ENCODE results near the gene GRIN2A.

GRIN2A gene

DNA sequence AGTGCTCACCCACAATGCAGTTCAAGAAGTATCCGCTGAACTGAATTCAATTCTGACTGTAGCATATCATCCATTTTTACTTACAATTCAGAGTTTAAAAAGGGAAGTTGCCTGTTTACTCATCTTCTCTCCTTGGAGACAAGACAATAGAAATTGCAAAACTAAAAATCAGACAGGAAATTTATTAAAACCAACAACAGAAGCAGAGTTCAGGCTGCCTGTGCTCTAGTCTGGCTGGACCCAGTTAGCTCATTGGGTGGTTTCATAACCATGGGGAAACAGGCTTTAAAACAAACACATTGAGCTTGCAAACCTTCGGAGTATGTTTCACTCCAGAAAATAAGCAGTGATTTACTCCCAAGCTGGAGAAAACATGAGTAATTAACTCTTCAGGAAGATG, 321.4 kb downstream of the GRIN2A start:
- no peak for DNase-seq (ENCODE audit: low read depth in 3 of 3)

DNA sequence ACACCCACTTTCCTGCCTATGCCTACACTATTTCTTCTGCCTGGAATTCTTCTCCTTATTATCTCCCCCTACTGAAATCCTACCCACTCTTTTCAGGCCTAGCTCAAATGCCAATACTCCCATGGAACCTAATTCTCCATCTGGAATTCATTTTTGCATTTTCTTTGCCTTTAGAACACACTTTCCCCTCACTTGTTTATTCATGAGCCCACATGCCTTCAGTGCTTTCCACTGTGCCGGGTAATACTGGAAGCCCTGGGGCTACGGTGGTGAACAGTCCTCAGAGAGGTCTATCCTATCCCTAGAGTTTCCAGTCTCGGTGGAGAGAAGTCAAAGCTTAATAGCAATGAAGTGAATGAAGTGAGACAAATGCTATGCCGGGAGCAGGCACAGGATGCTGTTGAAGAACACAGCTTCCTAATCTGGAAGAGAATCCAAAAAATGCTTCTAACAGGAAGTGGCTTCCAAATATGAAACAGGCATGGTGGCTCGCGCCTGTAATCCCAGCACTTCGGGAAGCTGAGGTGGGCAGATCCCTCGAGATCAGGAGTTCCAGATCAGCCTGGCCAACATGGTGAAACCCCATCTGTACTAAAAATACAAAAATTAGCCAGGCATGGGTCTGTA, 322.4 kb downstream of the GRIN2A start:
- DNase-seq (ENCODE audit: low read depth in 3 of 3) = no peak

DNA sequence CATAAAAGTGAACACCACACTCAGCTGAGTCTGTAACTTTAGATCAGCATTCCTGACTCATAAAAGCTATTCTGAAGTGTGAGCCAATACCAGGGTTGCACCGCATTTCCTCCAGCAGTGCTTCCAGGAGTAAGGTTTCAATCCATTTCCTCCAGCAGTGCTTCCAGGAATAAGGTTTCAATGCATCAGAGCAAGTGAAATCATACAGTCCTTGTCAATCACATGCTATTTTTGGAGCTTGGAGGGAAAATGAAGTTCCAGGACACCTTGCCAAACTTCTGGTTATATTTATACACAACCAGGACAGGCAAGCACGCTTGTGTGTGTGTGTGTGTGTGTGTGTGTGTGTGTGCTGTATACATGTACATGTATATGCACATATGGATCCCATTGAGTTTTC, 327.6 kb downstream of the GRIN2A start:
- no peak for DNase-seq (ENCODE audit: low read depth in 3 of 3)

DNA sequence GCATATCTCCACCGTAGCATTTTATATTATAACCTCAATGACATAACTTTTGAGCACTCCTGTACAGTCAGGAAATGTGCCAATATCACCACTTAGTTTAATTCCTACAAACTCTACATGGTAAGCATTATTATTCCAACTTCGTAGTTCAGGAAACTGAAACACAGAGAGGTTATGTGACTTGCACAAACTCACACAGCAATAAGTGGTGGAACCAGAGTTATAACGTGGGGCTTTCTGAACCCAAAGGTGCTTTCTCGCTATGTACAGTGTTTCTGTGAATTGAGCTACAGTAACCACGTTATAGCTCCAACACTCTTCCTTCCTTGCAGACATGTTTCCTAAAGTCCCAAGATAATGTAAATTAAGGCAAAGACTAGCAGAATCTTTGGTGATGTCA, 330.2 kb downstream of the GRIN2A start:
- no peak for DNase-seq (ENCODE audit: low read depth in 3 of 3)

DNA sequence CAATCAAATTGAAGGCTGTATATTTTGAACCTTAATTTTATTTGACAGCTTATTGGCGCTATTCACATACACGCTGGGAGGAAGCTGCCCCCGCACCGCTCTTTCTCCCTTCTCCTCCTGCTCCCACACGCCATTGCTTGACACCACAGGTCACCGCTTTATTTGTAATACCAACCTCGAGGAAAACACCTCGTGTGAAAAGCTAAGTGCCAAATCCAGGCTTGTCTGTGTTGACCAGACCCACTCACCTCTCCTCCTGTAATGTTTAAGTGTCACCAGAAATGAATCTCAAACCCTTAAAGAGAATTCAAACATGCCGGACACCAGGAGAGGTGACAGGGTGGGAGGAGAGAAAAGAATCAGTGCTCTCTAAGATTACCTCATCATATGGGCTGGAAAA, 331.4 kb downstream of the GRIN2A start:
- DNase-seq (ENCODE audit: low read depth in 3 of 3) = no peak

DNA sequence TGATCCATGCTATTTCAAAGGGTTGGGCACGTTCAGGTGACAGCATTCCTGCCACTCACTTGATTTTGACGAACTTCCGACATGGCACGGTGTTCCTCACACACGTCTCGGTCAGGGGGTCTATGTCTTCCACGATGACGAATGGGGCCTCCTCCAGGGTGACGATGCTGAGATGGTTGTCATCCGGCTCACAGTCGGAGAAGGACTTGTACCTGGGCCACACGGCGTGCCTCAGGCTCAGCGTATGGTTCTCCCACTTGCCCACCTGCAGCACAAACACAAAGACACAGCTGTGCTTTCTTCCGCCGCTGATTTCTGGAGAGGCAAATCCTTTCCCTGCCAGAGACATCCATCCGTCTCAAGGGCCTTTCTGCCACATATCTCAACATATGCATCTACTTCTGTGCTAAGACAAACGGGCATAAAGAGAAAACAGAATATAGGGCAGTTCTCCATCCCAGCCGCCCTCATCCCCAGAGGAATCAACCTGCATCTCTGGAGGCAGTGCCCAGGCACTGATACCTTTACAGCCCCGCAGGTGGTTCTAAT, 332.5 kb downstream of the GRIN2A start:
- DNase-seq (ENCODE audit: low read depth in 3 of 3) = no peak

DNA sequence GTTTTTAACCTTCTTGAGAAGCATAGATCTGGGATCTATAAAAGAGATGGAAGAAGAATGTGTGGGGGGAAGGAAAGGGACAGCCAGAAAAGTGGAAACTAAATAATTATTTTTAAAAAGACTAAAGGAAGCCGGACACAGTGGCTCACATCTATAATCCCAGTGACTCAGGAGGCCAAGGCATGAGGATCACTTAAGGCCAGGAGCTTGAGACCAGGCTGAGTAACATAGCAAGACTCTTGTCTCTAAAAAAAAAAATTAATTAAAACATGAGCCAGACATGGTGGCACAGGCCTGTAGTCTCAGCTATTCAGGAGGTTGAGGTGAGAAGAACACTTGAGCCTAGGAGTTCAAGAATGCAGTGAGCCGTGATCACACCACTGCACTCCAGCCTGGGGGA, 335.1 kb downstream of the GRIN2A start:
- no peak for DNase-seq (ENCODE audit: low read depth in 3 of 3)

DNA sequence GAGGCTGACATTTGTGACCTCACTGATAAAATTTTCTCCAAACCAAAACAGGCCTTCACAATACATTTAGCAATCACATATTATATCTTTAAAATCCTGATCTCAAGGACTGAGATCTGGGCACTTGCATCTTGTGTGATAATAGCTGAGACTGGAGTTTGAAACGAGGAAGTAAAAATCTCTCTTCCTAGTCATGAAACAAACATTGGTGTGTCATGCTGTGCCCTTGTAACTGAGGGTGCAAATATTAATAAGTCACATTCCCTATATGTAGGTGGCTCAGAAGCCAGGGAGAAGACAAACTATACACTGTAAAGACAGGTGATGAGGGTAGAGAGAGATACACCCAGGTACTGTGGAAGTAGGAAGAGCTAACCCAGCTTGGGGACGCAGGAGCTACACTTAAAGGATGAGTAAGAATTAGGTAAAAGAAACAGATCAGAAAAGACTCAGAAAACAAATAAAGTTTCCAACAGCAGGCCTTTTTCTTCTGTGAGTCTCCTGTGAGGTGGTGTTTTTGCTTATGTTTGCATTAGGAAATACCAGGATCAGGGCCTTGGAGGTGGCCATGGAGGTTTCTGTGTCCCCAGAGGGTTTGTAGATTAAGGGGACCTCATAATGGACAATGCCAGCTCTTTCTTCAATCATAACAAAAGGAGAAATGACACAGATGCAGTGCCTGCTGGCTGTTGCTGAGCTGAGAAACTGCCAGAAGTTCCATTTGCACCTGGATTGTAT, 335.7 kb downstream of the GRIN2A start:
- DNase-seq (ENCODE audit: low read depth in 3 of 3) = no peak

DNA sequence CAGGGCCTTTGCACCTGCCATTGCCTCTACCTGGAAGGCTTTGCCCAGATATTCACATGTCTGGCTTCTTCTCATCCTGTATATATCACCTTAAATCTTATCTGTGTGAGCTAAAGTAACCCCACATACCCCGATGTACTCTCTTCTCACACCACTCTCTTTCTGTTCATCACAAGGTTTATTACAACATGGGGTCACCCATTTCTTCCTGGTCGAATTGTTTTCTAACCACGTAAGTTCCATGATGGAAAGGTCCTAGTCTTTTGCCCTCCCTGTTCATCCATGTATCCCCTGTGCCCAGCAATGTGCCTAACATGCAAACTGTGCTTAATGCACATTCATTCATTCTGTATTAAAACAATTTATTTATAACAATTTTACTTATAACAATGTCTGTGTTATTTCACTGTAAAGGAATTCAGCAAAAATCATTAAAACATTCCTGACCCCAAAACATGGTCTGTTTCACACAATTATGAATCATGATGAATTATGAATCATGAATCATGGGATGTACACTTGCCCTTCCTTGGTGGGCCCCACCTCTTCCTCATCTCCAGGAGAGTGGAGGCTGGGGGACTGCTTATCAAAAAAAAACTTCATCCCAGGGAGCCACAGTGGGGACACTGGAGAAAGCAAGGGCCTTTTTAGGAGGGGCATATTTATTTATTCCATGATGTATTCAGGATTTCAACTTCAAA, 336.4 kb downstream of the GRIN2A start:
- DNase-seq (ENCODE audit: low read depth in 3 of 3) = no peak

DNA sequence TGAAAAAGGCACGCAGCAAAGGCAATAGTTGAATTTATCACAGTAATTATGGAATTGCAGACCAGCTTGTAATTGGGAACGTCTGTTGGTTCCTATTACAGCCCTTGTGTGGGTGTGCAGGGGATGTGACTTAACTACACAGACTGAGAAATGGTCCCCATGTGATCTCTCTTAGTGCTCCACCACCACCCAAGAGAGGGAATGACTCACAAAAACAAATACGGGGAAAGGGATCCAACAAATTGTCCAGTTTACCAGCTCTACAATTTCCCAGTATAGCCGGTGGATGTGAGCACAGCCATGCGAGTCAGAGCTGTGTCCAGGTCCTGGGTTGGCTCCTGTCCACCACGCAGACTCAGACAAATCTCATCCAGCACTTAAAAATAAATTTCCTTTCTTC, 337.9 kb downstream of the GRIN2A start:
- DNase-seq (ENCODE audit: low read depth in 3 of 3) = no peak

DNA sequence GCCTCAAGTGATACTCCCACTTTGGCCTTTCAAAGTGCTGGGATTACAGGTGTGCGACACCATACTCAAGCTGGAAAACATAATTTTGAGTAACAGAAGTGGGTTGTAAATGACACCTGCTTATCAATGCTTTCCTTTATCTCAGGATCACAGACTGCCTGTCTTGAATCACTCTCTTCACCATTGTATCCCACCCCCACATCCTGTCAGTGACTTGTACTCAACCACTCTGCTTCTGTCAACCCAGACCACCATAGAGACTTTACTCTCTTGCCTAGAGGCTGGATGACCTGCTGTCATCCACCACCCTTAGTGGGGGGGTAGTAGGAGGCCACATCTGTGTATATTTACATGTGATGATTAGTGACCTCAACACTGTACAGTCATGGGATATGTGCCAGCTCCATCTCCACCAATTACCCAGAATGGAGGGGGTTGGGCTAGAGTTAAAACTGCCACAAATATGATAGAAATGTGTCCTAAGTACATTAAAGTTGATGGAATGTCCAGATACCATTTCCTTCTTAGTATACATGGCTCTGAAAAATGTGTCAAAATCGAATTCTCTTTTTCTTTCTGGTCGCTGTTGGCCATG, 338.7 kb downstream of the GRIN2A start:
- DNase-seq (ENCODE audit: low read depth in 3 of 3) = no peak

DNA sequence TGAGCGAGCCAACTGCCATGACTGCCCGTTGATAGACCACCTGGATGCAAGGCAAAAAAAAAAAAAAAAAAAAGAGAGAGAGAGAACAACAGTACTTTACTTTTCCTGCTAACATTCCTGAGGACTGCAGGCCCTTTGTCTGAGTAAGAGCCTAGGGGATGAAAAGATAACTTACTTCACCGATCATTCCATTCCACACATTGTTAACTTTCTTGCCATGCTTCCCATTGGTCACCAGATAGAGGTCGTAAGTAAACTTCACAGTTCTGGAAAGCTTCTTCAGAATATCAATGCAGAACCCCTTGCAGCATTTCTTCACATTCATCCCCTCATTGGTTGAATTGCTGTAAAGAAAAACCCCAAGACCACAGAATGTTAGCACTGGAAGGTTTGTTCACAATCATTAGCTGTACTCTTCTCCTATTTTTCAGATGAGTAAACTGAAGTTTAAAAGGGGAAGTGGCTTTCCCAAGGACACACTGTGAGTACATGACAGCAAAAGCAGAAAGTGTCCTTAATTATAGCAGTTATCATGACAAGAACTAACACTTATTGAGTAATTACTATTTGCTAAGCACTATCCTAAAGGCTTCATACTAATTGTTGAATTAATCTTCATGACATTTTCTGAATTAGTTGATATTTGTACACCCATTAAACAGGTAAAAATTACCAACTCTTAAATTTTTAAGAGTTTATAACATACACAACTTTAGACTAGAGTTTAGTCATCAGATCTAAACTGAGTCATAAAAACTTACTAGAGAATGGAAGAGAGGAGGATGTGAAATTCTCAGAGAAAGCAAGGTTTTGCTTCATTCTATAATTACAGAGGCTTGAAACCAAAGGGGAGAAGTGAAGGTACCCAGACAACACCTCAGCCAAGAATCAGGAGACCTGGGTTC, 341.2 kb downstream of the GRIN2A start:
- DNase-seq (ENCODE audit: low read depth in 3 of 3) = no peak

DNA sequence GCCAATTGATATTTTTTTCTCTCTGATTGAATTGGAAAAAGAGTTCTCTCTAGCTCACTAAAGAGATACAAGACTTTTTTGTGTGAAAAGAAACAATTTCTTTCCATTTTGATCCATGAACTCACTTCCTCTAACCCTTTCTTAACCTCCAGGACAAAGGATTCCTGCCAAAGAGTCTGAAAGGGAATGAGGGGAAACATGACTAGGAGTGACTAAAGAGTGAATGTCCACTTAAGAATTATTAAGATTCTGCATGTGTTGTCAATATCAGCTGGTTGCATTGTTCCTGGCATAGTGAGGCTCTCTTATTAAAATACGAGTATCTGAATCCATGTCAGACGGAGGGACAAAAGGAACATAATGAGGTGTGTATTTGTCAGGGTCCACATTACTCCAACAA, 344.7 kb downstream of the GRIN2A start:
- no peak for DNase-seq (ENCODE audit: low read depth in 3 of 3)

DNA sequence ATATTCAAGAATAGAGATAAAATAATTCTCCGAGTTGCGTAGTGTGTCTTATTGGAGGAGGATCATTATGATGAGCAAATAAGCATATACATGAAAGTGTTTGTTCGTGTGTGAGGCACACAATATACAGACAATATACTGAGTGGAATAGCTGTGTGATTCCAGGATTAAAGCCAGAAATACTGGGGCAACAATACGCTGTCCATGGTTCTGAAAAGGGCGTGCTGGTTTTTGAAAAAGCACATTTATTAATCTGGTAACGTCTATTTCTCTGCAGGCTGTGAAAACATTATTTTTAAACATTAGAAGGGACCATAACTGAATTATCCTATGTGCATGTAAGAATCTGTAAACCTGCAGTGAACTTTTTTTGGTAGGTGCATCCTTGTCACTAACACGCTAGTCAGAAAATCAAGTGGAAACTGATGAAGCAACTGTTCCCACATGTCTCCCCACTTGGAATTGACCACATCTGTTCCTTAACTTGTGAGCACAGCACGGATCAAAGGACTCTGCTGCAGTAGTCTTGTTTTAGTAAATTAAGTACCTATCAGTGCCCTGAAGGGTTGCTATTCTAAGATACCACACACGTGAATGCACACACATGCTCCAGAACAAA, 346.0 kb downstream of the GRIN2A start:
- DNase-seq (ENCODE audit: low read depth in 3 of 3) = no peak

DNA sequence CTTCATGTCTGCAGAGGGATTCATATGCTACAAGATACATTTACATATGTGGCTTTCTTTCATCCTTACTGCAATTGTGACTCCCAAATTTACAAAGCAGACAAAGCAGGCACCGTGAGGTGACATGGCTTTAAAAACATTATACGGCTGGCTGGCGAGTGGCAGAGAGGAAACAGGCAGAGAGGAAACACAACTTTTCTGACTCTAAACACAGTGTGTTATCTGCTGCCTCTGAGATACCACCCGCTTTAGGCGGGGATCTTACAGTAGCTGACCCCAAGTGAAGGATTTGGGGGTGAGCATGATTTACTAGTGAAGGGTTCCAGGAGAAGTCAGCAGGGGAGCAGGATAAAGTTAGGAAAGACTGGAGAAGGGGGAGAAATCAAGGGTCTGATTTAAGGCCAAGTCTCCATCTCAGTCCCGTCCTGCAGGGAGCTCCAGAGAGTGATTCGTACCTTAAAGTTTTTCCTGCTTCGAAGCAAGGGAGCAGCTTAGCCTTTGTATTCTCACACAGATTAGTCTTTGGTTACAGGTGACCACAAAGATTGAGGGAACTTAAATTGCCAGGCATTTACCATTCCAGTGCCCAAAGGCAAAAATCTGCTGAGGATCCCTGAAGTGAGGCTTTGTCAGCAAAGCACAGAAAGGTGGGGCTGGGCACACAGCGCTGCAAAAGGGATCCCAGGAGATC, 355.0 kb downstream of the GRIN2A start:
- no peak for DNase-seq (ENCODE audit: low read depth in 3 of 3)

DNA sequence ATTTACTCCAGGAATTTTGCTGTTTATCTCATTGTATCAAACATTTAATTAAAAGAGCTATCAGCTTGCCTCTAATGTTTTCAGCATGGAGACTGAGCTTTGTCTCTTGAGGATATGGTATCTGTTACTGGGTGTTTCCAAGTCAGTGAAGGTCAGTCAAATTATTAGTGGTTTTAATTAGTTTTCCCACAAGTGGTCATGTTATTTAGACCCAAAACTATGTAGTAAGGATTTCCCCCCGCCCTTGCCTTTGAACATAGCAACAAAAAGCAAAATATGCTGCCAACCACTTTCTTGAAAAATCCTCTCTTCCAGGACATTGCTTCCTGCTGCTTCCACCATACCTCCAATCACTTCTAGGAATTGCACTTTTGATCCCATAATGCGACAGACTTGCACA, 355.6 kb downstream of the GRIN2A start:
- no peak for DNase-seq (ENCODE audit: low read depth in 3 of 3)

DNA sequence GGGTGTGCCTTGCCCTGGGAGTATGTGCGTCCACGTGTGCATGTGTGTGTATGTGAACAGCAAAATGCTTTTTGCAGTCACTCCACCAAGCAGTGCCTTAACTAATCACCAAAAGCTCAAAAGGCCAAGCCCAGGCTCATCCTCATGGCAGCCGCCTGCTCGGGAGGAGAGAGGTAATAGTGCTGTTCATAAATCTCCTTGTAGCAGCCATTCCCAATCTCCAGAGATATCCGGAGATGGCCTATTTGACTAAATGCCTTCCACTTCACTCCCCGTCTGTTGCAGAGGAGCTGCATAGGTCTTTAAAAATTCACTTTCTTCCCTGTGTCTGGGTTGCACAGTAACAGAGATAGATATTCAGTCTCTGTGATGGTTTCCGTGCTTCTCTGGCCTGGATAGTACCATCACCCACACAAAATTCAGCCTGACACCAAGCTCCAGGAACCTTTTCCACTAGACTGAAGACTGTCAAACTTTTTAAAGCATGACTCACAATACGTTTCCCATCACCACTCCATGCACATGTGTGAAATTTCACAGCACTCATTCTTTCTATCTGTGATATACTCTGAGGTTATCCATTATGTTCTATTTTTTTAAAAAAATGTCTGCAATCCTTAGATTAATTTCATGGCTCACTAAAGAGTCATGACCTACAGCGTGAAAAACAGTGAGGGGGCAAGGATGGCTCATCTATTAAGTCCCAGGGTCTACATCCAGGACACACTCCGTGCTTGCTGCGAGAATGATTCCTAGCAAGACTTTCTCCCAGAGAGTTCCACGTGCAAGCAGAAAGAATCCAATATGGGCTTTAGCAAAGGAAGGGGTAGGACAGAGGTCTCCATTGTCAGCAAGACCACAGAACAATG, 357.8 kb downstream of the GRIN2A start:
- no peak for DNase-seq (ENCODE audit: low read depth in 3 of 3)

DNA sequence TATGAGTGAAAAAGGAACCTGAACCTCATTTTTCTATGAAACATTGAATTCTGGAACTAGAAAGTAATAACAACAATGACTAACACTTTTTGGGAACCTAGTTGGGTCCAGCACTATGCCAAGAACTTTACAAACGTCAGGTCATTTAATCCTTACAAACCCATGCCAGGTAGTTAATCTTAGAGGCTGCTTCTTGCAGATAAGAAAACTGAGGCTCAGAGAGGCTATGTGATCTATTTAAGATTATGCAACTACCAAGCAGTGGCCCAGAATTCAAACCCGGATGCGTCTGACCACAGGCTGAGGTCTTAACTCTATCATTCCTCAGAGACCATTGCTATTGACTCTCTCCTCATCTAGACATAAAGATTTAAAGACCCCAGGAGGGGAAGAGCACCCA, 358.7 kb downstream of the GRIN2A start:
- no peak for DNase-seq (ENCODE audit: low read depth in 3 of 3)

DNA sequence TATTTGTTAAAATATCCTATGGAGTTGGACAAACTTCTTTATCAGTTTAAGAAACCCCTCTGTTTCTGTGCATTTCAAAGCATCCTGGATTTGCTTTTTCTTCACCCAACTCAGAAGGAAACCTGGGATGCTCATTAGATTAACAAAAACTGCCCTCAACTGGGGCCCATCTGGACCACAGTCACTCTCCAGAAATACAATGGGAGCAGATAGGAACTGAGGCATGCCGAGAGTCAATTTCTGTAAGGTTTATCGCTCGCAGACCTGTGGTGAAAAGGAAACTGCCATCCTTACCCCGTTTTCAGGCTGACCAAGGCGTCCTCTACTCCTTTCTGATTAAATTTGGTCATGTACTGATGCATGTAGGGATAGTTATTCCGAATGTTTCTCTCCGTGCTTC, 360.3 kb downstream of the GRIN2A start:
- DNase-seq (ENCODE audit: low read depth in 3 of 3) = no peak
